Measurements from ENCODE around the gene UCN.

GRCh38 chr2:27282892-27283291 is 25.4 kb downstream of the UCN start:
- TF ChIP-seq CTCF (IDR thresholded peaks at IDR 0.05 in 4 of 5, conservative IDR thresholded peaks at IDR 0.05 in 1 of 5) (no peak), POLR2A (IDR thresholded peaks at IDR 0.05) (peak; percentile 69 to 81)

Data from gastrocnemius medialis (tissue), 4 donors.